ENCODE measurements around the gene ZNF791.

The ZNF791 gene

DNA sequence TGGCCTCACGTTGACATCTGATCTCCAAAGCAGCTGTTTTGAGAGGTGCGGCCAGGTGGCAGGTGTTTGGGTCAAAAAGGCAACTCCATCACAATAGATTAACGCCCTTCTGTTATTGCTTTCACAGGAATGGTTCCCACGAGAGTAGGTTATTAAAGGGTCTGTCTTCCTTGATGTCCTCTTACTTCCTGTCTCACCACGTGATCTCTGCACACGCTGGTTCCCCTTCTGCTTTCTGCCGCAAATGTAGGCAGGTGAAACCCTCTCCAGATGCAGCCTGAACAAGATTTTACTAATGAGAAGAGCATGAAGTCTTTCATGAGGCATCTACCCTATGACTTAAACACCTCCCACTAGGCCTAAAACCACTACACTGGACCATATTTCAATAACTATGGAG, 36.7 kb upstream of the ZNF791 start:
- peak overlapping the region; percentile 29; the same call in 1 of the 2 replicates for H3K4me3 ChIP-seq (ENCODE audit: low read length)
- peaks cover 14% of the 10 kb centered on the region for H3K4me1 ChIP-seq (ENCODE audit: control insufficient read depth, low read length)
- H4K20me1 ChIP-seq (ENCODE audit: control insufficient read depth, insufficient read depth, low read depth, low read length), result no peaks in the 10 kb centered on the region
- TF ChIP-seq EZH2phosphoT487 (IDR thresholded peaks at IDR 0.05; ENCODE audit: borderline replicate concordance, low read length), result no peak
- TF ChIP-seq, protein P1, sequence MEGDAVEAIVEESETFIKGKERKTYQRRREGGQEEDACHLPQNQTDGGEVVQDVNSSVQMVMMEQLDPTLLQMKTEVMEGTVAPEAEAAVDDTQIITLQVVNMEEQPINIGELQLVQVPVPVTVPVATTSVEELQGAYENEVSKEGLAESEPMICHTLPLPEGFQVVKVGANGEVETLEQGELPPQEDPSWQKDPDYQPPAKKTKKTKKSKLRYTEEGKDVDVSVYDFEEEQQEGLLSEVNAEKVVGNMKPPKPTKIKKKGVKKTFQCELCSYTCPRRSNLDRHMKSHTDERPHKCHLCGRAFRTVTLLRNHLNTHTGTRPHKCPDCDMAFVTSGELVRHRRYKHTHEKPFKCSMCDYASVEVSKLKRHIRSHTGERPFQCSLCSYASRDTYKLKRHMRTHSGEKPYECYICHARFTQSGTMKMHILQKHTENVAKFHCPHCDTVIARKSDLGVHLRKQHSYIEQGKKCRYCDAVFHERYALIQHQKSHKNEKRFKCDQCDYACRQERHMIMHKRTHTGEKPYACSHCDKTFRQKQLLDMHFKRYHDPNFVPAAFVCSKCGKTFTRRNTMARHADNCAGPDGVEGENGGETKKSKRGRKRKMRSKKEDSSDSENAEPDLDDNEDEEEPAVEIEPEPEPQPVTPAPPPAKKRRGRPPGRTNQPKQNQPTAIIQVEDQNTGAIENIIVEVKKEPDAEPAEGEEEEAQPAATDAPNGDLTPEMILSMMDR (IDR thresholded peaks at IDR 0.05; ENCODE audit: low read depth, low read length, poor library complexity, severe bottlenecking), result no peak
- peak overlapping the region; percentile 52 for H3K4me2 ChIP-seq (ENCODE audit: low read length)
- H3K9me2 ChIP-seq (replicated peaks; ENCODE audit: control insufficient read depth, low read length), result no peaks in the 10 kb centered on the region
- no peaks in the 10 kb centered on the region for H3K9me3 ChIP-seq (ENCODE audit: control insufficient read depth, insufficient read depth, low read length)
- no peaks in the 10 kb centered on the region for H3K79me2 ChIP-seq (ENCODE audit: control insufficient read depth, low read length)
- H3F3A ChIP-seq (ENCODE audit: control insufficient read depth, insufficient read depth), result peaks cover 4% of the 10 kb centered on the region; the same call in 1 of the 2 replicates
- H3K27ac ChIP-seq (ENCODE audit: low read depth, low read length), result no peak overlapping the region
- no peaks in the 10 kb centered on the region for H3K36me3 ChIP-seq (ENCODE audit: control insufficient read depth, low read length)
- H3K27me3 ChIP-seq (ENCODE audit: control insufficient read depth, low read length), result peaks cover 10% of the 10 kb centered on the region

DNA sequence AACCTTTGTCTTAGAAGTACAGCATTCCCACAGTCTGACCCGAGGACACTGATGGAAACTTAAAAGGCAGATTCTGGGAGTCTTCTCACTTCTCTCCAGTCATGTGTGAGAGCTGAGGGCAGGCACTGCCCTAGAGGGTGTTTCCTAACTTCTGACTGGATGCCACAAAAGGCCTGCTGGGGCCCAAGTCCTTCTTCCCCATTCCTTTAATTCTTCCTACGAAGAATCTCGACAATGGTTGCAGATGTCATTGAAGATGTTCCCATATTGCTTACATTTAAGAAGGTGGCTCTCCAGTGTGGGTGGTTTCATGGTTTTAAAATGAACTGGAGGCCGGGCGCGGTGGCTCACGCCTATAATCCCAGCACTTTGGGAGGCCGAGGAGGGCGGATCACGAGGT, 32.1 kb upstream of the ZNF791 start:
- H3K36me3 ChIP-seq (ENCODE audit: control insufficient read depth, low read length), result peaks cover 12% of the 10 kb centered on the region
- H3F3A ChIP-seq (ENCODE audit: control insufficient read depth, insufficient read depth), result peaks cover 4% of the 10 kb centered on the region; the same call in 1 of the 2 replicates
- H3K79me2 ChIP-seq (ENCODE audit: control insufficient read depth, low read length), result no peaks in the 10 kb centered on the region
- no peaks in the 10 kb centered on the region for H3K27me3 ChIP-seq (ENCODE audit: control insufficient read depth, low read length)
- H3K27ac ChIP-seq (ENCODE audit: low read depth, low read length), result no peak overlapping the region
- TF ChIP-seq, protein P1 (IDR thresholded peaks at IDR 0.05; ENCODE audit: low read depth, low read length, poor library complexity, severe bottlenecking), result no peak
- TF ChIP-seq EZH2phosphoT487 (IDR thresholded peaks at IDR 0.05; ENCODE audit: borderline replicate concordance, low read length), result no peak
- H4K20me1 ChIP-seq (ENCODE audit: control insufficient read depth, insufficient read depth, low read depth, low read length), result no peaks in the 10 kb centered on the region
- H3K9me3 ChIP-seq (ENCODE audit: control insufficient read depth, insufficient read depth, low read length), result peaks cover 10% of the 10 kb centered on the region; the same call in 1 of the 2 replicates
- H3K4me1 ChIP-seq (ENCODE audit: control insufficient read depth, low read length), result peaks cover 12% of the 10 kb centered on the region
- no peak overlapping the region for H3K4me2 ChIP-seq (ENCODE audit: low read length)
- no peaks in the 10 kb centered on the region for H3K9me2 ChIP-seq (replicated peaks; ENCODE audit: control insufficient read depth, low read length)
- H3K4me3 ChIP-seq (ENCODE audit: low read length), result no peak overlapping the region

DNA sequence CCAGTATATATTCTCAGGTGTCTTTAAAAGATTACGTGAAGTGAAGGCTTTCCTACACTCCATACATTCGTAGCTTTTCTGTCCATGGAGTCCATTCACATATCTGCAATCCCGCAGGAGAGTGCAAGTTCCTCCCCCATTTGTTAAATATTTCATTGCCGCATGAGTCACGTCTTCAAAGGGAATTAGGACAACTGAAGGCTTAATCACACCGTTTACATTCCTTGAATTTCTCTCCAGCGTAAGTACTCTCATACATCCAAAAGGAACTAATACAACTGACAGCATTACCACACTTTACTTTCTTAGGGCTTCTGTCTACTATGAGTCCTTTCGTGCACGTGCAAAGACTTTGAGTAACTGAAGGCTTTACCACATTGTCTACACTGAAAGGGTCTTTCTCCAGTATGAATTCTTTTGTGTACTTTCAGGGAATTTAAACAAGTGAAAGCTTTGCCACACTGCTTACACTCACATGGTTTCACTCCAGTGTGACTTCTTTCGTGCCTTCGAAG, 30.5 kb upstream of the ZNF791 start:
- Histone ChIP-seq H3K9me3 (ENCODE audit: control insufficient read depth, insufficient read depth, low read length) (peaks cover 10% of the 10 kb centered on the region; the same call in 1 of the 2 replicates), H3K4me3 (ENCODE audit: low read length) (no peak overlapping the region), H3K27me3 (ENCODE audit: control insufficient read depth, low read length) (no peaks in the 10 kb centered on the region), H3K4me2 (ENCODE audit: low read length) (no peak overlapping the region), H3F3A (ENCODE audit: control insufficient read depth, insufficient read depth) (no peaks in the 10 kb centered on the region), H3K27ac (ENCODE audit: low read depth, low read length) (no peak overlapping the region), H3K9me2 (replicated peaks; ENCODE audit: control insufficient read depth, low read length) (no peaks in the 10 kb centered on the region), H3K36me3 (ENCODE audit: control insufficient read depth, low read length) (peaks cover 12% of the 10 kb centered on the region), H3K79me2 (ENCODE audit: control insufficient read depth, low read length) (no peaks in the 10 kb centered on the region), H4K20me1 (ENCODE audit: control insufficient read depth, insufficient read depth, low read depth, low read length) (no peaks in the 10 kb centered on the region), H3K4me1 (ENCODE audit: control insufficient read depth, low read length) (no peaks in the 10 kb centered on the region)
- no peak for TF ChIP-seq EZH2phosphoT487 (IDR thresholded peaks at IDR 0.05; ENCODE audit: borderline replicate concordance, low read length)
- TF ChIP-seq, protein P1 (IDR thresholded peaks at IDR 0.05; ENCODE audit: low read depth, low read length, poor library complexity, severe bottlenecking), result no peak

Data from DOHH2 (cell line).